ENCODE data around the gene KIF26B.

Gene KIF26B

DNA sequence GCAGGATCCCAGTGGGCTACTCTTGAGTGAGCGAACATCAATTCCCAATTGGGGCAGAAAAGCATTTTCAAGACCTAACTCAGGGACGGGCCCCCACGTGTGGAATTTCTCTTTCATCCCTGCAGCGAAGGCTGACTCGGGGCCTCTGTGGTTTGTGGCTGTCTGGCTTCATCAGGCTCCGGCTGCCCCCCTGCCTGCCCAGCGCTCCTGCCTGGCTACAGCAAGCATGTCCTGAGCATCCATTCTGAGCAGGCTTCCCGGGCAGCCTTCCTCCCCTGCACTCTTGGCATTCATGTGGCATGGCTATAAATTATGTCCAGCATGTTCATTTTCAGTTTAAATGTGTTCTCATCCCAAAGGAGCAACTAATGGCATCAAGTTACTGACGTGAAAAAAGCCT lies 588.1 kb downstream of the KIF26B start:
- no peak overlapping the region for H3K4me3 Mint-ChIP-seq
- H3K36me3 Mint-ChIP-seq (ENCODE audit: low read depth): no peaks in the 10 kb centered on the region
- no peaks in the 10 kb centered on the region for H3K27me3 Mint-ChIP-seq
- H3K9me3 Mint-ChIP-seq: no peaks in the 10 kb centered on the region
- intact Hi-C loops (cut with micrococcal nuclease): no loop called here
- H3K4me1 Mint-ChIP-seq (ENCODE audit: low read depth): no peaks in the 10 kb centered on the region
- H3K27ac Mint-ChIP-seq: no peak overlapping the region

DNA sequence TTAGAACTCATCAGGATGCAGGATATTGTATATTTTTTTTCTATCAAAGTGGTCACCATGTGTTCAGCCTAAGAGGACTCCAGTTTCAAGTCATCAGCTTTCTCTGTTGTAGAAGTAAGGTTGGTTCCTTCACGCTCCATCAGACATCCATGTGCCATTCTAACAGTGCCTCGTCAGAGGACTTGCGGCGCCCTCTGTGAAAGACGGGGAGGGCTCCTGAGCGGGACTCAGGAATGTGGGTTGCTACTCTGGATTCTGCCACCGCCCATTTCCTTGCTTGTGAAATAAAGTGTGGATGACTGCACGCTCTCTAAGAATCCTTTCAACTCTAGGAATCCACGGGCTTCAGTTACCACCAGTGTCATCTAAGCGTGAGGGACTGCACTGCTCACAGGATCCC lies 593.5 kb downstream of the KIF26B start:
- no peaks in the 10 kb centered on the region for H3K4me1 Mint-ChIP-seq (ENCODE audit: low read depth)
- H3K4me3 Mint-ChIP-seq: no peak overlapping the region
- no peaks in the 10 kb centered on the region for H3K36me3 Mint-ChIP-seq (ENCODE audit: low read depth)
- no peaks in the 10 kb centered on the region for H3K9me3 Mint-ChIP-seq
- no peaks in the 10 kb centered on the region for H3K27me3 Mint-ChIP-seq
- H3K27ac Mint-ChIP-seq: no peak overlapping the region
- intact Hi-C loops (cut with micrococcal nuclease): no loop called here

DNA sequence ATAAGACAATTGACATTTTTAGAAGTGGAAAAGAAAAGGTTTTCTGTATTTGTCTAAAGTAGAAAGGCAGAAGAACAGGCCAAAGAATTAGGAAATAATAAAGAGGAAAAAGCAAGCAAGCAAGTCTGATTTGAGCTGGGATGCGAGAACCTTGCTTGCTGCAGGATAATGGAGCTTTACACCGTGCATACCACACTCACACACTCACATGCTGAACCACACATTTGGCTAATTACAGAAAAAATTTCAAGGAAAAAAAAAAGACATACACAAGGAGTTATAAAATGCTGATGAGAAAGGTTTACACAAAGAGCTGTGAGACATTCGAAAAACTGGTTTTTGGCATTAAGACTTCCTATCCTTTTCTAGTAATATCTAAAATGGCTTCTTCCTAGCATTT lies 593.9 kb downstream of the KIF26B start:
- Mint-ChIP-seq H3K4me3 (no peak overlapping the region), H3K9me3 (no peaks in the 10 kb centered on the region), H3K36me3 (ENCODE audit: low read depth) (no peaks in the 10 kb centered on the region), H3K4me1 (ENCODE audit: low read depth) (no peaks in the 10 kb centered on the region), H3K27ac (no peak overlapping the region), H3K27me3 (no peaks in the 10 kb centered on the region)
- intact Hi-C loops (cut with micrococcal nuclease): no loop called here

DNA sequence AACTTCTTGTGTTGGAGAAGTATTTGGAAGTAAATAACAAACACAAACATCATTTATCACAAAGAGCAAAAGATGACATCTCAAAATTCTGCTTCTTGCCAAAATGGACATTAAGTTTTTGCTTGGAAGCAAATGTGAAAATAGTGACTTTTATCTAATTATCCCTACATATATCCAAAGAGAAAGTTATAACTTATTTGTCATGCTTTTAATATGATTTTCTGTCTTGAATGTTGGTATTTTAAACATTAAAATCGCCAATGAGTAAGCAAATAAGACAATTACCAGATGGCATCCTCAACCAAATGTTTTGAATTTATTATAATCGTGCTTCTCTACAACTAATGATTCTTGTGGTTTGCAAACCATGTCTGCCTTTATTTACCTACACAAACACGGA lies 594.3 kb downstream of the KIF26B start:
- Mint-ChIP-seq H3K27me3 (no peaks in the 10 kb centered on the region), H3K4me1 (ENCODE audit: low read depth) (no peaks in the 10 kb centered on the region), H3K36me3 (ENCODE audit: low read depth) (no peaks in the 10 kb centered on the region), H3K27ac (no peak overlapping the region), H3K9me3 (no peaks in the 10 kb centered on the region), H3K4me3 (no peak overlapping the region)
- intact Hi-C loops (cut with micrococcal nuclease): no loop called here

DNA sequence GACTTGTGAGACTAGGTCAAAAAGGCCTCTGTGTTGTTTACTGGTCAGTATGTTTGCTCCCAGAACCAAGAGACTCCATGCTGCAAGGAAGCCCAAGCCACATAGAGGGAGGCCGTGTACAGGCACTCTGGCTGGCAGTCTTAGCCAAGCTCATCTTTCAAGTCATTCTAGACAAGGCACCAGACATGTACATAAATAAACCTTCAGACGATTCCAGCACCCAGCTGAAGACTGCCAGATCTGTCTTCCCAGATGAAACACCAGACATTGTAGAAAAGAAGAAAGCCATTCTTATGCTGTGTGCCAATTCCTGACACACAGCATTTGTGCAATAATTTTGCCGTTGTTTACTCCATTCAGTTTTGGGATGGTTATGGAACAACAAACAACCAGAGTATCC lies 595.5 kb downstream of the KIF26B start:
- Mint-ChIP-seq H3K9me3 (peaks cover 2% of the 10 kb centered on the region), H3K4me3 (no peak overlapping the region), H3K36me3 (ENCODE audit: low read depth) (no peaks in the 10 kb centered on the region), H3K27ac (no peak overlapping the region), H3K4me1 (ENCODE audit: low read depth) (no peaks in the 10 kb centered on the region), H3K27me3 (no peaks in the 10 kb centered on the region)
- intact Hi-C loops (cut with micrococcal nuclease): no loop called here

DNA sequence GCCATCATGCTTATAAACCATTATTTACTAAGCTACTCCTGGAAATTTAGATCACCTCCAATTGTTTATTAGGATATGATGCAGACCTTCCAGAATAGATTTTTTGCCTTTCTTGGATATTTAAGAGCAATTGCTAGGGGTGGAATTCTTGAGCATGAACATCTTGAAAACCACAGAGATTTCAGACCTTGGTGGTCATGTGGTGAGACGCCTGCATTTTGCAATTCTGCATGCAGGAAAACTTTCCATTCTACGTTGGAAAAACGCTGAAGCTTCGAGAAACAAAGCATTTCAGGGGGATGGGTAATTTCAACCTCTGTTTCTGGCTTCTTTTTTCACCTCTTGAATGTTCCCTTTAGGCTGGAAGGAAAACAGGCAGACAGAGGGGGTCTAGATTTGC lies 596.3 kb downstream of the KIF26B start:
- no peak overlapping the region for H3K27ac Mint-ChIP-seq
- no peaks in the 10 kb centered on the region for H3K36me3 Mint-ChIP-seq (ENCODE audit: low read depth)
- intact Hi-C loops (cut with micrococcal nuclease): no loop called here
- no peak overlapping the region for H3K4me3 Mint-ChIP-seq
- H3K27me3 Mint-ChIP-seq: no peaks in the 10 kb centered on the region
- H3K9me3 Mint-ChIP-seq: peaks cover 11% of the 10 kb centered on the region
- no peaks in the 10 kb centered on the region for H3K4me1 Mint-ChIP-seq (ENCODE audit: low read depth)

DNA sequence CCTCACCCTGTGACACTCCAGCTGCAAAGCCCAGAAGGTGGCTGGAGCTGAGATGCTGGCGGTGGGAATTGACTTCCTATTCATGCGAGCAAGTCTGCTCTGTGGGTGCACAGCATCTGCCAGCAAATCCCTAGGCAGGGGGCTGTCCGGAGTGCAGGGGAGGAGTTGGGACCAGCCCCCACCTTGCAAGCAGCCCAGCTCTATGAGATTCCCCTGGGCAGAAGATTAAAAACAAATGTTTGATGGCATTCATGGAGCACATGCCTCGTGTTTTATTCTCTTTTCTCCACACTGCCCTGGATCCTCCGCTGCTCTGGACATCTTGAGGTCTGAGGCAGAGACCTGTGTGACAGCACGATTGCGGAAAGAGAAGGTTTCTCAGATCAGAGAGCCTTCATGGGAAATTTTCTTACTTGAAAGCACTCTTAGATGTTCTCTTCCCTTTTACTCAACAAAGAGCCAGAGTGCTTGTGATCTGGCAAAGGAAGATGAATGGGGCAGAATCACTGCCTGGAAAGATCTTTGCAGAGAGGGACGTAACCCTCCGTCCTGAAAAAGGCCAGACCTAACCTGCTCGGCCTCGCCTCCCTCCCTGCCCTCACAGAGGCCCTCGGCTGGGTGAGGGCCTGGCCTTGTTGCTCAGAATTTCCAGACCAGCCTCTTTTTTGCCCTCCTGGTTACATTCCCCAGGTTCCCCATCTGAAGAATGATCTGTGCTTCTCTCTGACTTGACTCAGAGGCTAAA lies 597.1 kb downstream of the KIF26B start:
- Mint-ChIP-seq H3K36me3 (ENCODE audit: low read depth) (no peaks in the 10 kb centered on the region), H3K27ac (no peak overlapping the region), H3K4me3 (no peak overlapping the region), H3K9me3 (peaks cover 17% of the 10 kb centered on the region), H3K4me1 (ENCODE audit: low read depth) (no peaks in the 10 kb centered on the region), H3K27me3 (no peaks in the 10 kb centered on the region)
- intact Hi-C loops (cut with micrococcal nuclease): no loop called here

DNA sequence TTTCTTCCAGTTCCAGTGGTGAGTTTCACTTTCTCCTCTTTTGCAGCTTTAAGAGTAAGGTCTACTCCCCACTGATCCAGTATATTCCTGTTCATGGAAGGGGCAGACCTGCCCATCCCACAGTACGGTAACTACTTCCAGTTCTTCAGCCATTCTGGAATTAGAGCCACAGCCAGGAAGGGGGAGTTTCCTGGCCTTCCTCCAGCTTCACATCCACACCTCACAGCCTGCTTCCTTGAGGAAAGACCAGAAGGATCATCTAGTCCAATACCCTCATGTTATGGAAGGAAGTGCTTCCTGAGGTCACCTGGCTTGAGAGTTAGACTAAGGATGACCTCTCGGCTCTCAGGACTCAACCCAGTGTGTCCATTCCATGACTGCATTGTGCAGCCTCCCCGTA lies 597.8 kb downstream of the KIF26B start:
- Mint-ChIP-seq H3K27ac (no peak overlapping the region), H3K36me3 (ENCODE audit: low read depth) (no peaks in the 10 kb centered on the region)
- intact Hi-C loops (cut with micrococcal nuclease): no loop called here

DNA sequence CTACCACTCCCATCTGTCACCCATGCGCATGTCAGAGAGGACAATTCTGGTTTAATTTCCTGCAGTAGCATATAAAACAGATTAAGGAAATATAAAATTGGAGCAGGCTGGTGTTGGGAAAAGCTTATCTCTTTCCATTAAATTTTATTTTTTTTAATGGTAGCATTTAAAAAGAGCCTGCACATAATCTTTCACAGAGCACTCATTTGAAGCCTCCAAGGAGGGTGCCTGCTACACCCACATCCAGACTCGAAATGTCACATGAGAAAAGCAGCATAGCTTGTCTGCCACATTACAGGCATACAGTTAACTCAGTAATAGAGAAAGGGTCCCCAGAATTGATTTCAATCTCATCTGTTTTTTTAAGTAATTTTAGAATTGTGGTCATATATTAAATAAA lies 599.0 kb downstream of the KIF26B start:
- H3K27me3 Mint-ChIP-seq: no peaks in the 10 kb centered on the region
- peaks cover 17% of the 10 kb centered on the region for H3K9me3 Mint-ChIP-seq
- intact Hi-C loops (cut with micrococcal nuclease): no loop called here
- H3K4me1 Mint-ChIP-seq (ENCODE audit: low read depth): no peaks in the 10 kb centered on the region
- H3K4me3 Mint-ChIP-seq: no peak overlapping the region
- no peaks in the 10 kb centered on the region for H3K36me3 Mint-ChIP-seq (ENCODE audit: low read depth)
- no peak overlapping the region for H3K27ac Mint-ChIP-seq

More for the DNA sequence above, 597.8 kb downstream of the KIF26B start:
- Mint-ChIP-seq H3K27me3 (no peaks in the 10 kb centered on the region), H3K4me1 (ENCODE audit: low read depth) (no peaks in the 10 kb centered on the region), H3K4me3 (no peak overlapping the region), H3K9me3 (peaks cover 17% of the 10 kb centered on the region)

DNA sequence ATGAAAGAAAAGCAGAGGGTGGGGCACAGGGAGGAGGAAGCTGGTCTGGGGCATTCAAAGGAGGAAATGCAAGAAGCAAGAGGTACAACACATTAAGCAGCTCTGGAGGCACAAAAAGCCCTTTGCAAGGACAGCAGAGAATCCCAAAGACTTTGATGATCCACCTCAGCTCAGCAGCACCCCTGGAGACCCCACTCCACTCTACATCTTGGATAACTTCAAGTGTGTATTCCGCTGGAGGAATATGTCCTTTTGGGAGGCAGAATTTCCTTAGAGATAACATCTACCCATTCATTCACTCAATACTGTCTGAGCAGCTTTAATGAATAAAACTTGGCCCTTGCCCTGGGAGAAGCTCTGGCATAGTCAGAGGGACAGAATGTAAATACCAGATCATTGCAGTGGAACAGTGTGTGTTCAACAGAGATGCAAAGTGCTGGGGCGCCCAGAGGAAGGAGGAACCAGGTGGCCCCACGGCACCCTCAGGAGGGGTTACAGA lies 599.7 kb downstream of the KIF26B start:
- peaks cover 17% of the 10 kb centered on the region for H3K9me3 Mint-ChIP-seq
- H3K27me3 Mint-ChIP-seq: no peaks in the 10 kb centered on the region
- H3K4me3 Mint-ChIP-seq: no peak overlapping the region
- no peaks in the 10 kb centered on the region for H3K4me1 Mint-ChIP-seq (ENCODE audit: low read depth)
- intact Hi-C loops (cut with micrococcal nuclease): no loop called here
- H3K36me3 Mint-ChIP-seq (ENCODE audit: low read depth): no peaks in the 10 kb centered on the region
- H3K27ac Mint-ChIP-seq: no peak overlapping the region

Data from dendritic cell treated with granulocyte-macrophage colony-stimulating factor and Interleukin-4, amounts not matched to agents 40 ng/mL and 50 ng/mL, for 4 days (primary cell).